Measurements from ENCODE around the gene VIPR2. TPM values are rescaled to one million over a fixed set of nuclear protein-coding genes. Genes with fewer than 3 reads are reported as not detected.

The VIPR2 gene
- total RNA-seq, 1 experiment from 2014 or later: not detected

GRCh38 chr7:158996214-158997109, 148.2 kb downstream of the VIPR2 start:
- no peaks in the 10 kb centered on the region for H3K9me3 ChIP-seq (ENCODE audit: low read depth, low read length, poor library complexity, severe bottlenecking)
- intact Hi-C loops (cut with micrococcal nuclease; ENCODE audit: unreplicated experiment): no loop called here
- no peak overlapping the region for H3K4me3 ChIP-seq (ENCODE audit: low read depth, low read length, poor library complexity, severe bottlenecking)
- DNase-seq (ENCODE audit: low spot score): no peak
- peaks cover 30% of the 10 kb centered on the region for H3K27me3 ChIP-seq (replicated peaks; ENCODE audit: insufficient read depth, low read depth, low read length, poor library complexity)
- TF ChIP-seq CTCF (conservative IDR thresholded peaks at IDR 0.05; ENCODE audit: low read depth, low read length): no peak
- no peak for TF ChIP-seq EZH2 (IDR thresholded peaks at IDR 0.05; ENCODE audit: borderline replicate concordance, low read depth, low read length, poor library complexity, severe bottlenecking)
- no TSS peak for BruUV-seq (replicated peaks)
- H3K36me3 ChIP-seq (ENCODE audit: insufficient read depth, low read length, poor library complexity, severe bottlenecking): no peaks in the 10 kb centered on the region
- H3K27ac ChIP-seq (ENCODE audit: low read depth, low read length, poor library complexity, severe bottlenecking): no peak overlapping the region
- ChIA-PET POLR2A (ENCODE audit: low non-redundant PET) (no interaction called here), CTCF (no interaction called here)
- no peaks in the 10 kb centered on the region for H3K4me1 ChIP-seq (ENCODE audit: insufficient read depth, low read length, poor library complexity, severe bottlenecking)

GRCh38 chr7:158995514-158995913, 149.2 kb downstream of the VIPR2 start:
- TF ChIP-seq EZH2 (IDR thresholded peaks at IDR 0.05; ENCODE audit: borderline replicate concordance, low read depth, low read length, poor library complexity, severe bottlenecking): no peak
- no peak for TF ChIP-seq CTCF (conservative IDR thresholded peaks at IDR 0.05; ENCODE audit: low read depth, low read length)
- H3K27me3 ChIP-seq (replicated peaks; ENCODE audit: insufficient read depth, low read depth, low read length, poor library complexity): peaks cover 39% of the 10 kb centered on the region
- H3K27ac ChIP-seq (ENCODE audit: low read depth, low read length, poor library complexity, severe bottlenecking): no peak overlapping the region
- no TSS peak for BruUV-seq (replicated peaks)
- intact Hi-C loops (cut with micrococcal nuclease; ENCODE audit: unreplicated experiment): no loop called here
- no peaks in the 10 kb centered on the region for H3K4me1 ChIP-seq (ENCODE audit: insufficient read depth, low read length, poor library complexity, severe bottlenecking)
- ChIA-PET CTCF (no interaction called here), POLR2A (ENCODE audit: low non-redundant PET) (no interaction called here)
- H3K36me3 ChIP-seq (ENCODE audit: insufficient read depth, low read length, poor library complexity, severe bottlenecking): no peaks in the 10 kb centered on the region
- no peak overlapping the region for H3K4me3 ChIP-seq (ENCODE audit: low read depth, low read length, poor library complexity, severe bottlenecking)
- DNase-seq (ENCODE audit: low spot score): no peak
- H3K9me3 ChIP-seq (ENCODE audit: low read depth, low read length, poor library complexity, severe bottlenecking): no peaks in the 10 kb centered on the region

- Histone ChIP-seq H3K36me3 (ENCODE audit: insufficient read depth, low read length, poor library complexity, severe bottlenecking) (no peaks in the 10 kb centered on the region), H3K4me3 (ENCODE audit: low read depth, low read length, poor library complexity, severe bottlenecking) (no peak overlapping the region), H3K4me1 (ENCODE audit: insufficient read depth, low read length, poor library complexity, severe bottlenecking) (no peaks in the 10 kb centered on the region), H3K27ac (ENCODE audit: low read depth, low read length, poor library complexity, severe bottlenecking) (no peak overlapping the region), H3K27me3 (replicated peaks; ENCODE audit: insufficient read depth, low read depth, low read length, poor library complexity) (peaks cover 45% of the 10 kb centered on the region), H3K9me3 (ENCODE audit: low read depth, low read length, poor library complexity, severe bottlenecking) (no peaks in the 10 kb centered on the region)
- intact Hi-C loops (cut with micrococcal nuclease; ENCODE audit: unreplicated experiment): no loop called here
- CTCF ChIA-PET: no interaction called here
- no peak for DNase-seq (ENCODE audit: low spot score)
- TF ChIP-seq CTCF (conservative IDR thresholded peaks at IDR 0.05; ENCODE audit: low read depth, low read length) (no peak), EZH2 (IDR thresholded peaks at IDR 0.05; ENCODE audit: borderline replicate concordance, low read depth, low read length, poor library complexity, severe bottlenecking) (no peak)
- POLR2A ChIA-PET (ENCODE audit: low non-redundant PET): no interaction called here
- BruUV-seq (replicated peaks): no TSS peak
Measured at GRCh38 chr7:158994687-158995086, 150.0 kb downstream of the VIPR2 start.
